Stimulated activated CD4-positive, alpha-beta T cell treated with anti-CD3 and anti-CD28 coated beads, Interleukin-2, amount 100 ng/mL, for 4 hours (primary cell): ENCODE data around the gene EPS8.

Source experiments
- DNase-seq: peaks from one replicate; pipeline ENCODE4 v3.0.0-alpha.2; 2020; ENCODE audit warnings: low read depth

Gene EPS8

DNA sequence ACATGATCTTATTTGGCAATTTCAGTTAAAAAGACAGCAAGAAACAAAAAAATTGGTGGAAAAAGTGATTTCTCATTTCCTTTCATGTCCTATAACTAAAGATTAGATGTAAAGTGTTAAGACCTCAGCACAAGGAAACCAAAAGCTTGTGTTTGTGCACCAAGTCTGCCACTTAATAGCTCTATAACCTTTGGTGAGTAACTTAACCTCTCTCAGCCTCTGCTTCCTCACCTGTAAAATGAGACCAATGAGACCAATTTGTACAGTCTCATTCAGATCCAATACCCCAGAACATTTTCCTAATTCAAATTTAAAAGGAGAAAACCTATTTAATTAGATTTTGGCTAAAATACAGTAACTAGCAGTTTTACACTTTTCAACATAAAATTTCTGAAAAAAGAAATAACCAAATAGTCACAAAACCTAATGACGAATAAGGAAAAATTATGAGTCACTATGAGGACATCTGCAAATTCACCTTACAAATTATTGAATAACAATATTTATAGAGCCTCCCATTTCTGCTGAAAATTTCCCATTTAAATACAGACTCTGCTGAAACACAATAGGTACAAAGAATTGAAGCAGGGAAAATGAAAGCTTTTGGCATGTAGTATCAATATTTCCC is 71.1 kb downstream of the EPS8 start:
- DNase-seq, result no peak

DNA sequence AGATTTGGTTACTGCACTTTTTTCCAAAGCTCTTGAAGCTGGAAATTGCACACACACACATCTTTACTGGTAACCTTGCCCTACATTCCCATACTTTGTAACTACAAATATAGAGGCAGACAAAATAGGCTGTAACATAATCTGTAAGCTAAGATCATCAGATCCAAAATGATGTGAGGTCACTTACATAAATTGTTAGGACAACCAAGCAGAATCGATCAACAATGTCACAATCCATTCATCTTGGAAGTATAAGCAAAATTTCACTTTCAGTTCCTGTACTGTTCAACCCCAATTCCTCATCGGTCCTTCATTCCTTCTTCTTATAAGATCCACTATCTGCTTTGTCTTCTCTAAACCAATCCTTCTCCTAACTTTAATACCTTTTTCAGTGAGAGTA is 72.6 kb downstream of the EPS8 start:
- no peak for DNase-seq

- no peak for DNase-seq
Measured at GRCh38 chr12:15714256-15714655, 74.9 kb downstream of the EPS8 start.

- DNase-seq, result no peak
Measured at GRCh38 chr12:15712823-15713660, 76.1 kb downstream of the EPS8 start.

- no peak for DNase-seq
Measured at GRCh38 chr12:15712160-15712559, 77.0 kb downstream of the EPS8 start.

GRCh38 chr12:15710860-15711510 is 78.2 kb downstream of the EPS8 start:
- no peak for DNase-seq

DNA sequence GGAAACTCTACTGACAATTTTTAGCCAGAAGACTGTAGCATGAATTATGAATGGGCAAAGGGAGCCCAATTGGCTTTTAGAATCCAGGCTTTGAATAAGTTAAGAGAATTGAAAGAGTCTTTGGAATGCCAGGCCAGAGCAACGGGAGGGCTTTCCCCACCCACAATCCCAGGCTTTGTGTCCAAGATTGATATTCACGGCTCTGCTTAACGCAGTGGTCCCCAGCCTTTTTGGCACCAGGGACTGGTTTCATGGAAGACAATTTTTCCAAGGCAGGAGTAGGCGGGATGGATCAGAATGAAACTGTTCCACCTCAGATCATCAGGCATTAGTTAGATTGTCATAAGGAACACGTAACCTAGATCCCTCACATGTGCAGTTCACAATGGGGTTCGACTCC is 79.6 kb downstream of the EPS8 start:
- DNase-seq, result no peak

DNA sequence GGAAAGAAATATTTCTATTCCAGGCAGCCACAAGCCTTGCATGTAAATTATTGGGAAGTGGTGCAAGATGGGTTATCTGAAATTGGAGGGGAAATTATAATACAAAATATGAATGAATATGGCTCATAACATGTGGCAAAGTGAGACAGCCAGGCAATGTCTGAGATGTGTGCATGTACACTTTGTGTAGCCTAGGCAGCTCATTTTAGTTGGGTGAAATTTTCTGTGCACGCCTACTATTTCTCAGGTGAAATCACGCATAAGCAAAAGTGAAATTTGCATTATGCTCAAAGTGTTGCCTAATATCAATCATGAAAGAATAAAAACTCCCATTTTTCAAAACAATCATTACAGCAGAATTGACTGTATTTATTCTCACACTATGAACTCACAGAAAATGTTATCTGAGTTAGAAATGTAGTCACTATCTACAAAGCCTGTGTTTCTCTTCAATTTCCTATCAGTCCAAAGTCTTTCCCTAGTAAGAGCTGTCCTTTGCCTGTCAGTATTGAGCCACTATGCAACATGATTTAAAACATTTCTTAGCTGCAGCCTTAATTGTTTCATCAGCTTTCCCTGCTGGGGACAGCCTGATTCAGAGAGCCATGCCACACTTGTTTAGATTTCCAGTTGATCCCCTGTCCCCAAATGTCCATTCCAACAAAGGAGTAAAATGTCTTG is 80.7 kb downstream of the EPS8 start:
- no peak for DNase-seq

- no peak for DNase-seq
Measured at GRCh38 chr12:15707516-15708199, 81.5 kb downstream of the EPS8 start.

DNA sequence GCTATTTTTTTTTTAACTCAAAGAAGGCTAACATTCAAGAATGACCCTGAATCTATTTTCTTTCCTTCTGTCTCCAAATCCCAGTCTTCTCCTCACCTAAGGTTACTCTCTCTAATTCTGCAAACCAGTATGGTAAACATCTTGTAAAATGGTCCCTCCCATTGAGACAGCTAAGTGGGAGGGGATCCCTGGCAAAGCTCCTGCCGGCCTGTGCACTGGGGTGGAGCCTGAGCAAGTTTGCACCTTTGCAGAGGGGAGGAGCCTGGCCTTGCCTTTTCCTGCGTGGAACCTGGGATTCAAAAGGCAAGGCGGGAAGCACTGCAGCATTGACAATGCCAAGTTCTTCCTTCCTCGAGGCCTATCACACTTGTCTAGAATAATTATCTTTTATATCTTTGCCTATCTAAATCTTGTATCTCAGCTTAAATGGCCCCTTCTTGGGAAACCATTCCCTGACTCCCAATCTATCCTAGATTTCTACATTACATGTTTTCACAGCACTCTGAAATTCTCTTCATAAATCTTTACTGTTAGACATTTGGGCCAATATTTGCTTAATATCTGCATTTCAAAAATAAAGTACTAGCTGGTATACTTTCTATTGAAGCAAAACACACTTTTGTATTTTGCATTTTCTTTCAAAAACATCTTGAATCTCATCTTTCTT is 83.0 kb downstream of the EPS8 start:
- DNase-seq, result no peak

DNA sequence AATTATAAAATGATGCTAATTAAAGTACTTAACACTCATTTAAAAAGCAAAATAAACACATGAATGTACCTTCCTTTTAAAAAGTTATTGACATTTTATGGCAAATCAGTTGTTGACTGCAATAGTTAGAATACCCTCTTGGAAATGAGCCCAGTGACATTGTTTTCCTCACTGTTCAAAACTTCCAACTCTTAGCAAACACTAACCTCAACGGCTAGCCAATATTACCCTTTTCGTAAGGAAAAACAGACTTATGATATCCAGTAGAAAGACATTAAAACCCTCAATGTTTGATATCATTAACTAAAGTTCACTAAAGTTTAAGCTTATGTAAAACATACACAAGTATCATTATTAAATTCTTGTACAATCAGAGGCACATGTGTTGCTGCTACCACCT is 83.6 kb downstream of the EPS8 start:
- no peak for DNase-seq

DNA sequence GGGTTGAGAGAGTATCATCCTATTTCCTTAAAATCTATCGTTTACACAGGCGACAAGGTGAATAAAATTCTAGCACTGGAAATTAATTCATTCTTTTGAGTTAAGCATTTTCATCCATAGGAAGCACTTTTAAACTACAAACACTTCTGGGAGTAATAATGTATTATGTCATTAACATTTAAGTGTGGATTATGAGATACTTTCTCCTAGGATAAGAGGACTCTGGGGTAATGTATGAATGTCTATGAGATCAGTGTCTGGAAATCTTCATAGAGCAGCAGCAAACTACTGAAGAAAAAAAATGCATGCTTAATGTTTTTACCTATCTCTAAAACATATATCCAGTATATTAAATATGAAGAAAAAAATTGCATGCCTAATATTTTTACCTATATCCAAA is 86.9 kb downstream of the EPS8 start:
- no peak for DNase-seq

DNA sequence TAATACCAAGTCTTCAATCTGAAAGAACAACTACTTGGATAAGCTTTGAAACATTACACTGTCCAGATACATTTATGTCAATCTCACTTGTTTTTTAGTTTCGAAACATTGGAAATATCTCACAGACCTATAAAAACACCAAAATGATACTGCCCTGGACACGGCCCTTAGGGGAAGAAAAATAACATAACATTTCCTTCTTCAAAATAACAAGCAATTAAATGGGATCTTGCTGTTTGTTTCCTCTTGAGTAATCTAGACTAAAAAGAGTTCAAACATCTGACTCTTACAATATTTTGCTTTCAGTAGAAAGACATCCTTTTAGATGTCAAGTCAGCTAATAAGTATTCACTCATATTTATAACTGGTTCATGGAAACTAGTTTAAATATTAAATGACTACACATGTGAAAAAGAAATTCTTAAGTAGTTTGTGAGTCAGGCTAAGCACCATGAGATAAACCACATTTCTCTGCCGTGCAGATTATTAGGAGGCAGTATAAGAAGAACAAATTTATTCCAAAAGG is 87.5 kb downstream of the EPS8 start:
- no peak for DNase-seq

GRCh38 chr12:15701206-15701605 is 88.0 kb downstream of the EPS8 start:
- no peak for DNase-seq

DNA sequence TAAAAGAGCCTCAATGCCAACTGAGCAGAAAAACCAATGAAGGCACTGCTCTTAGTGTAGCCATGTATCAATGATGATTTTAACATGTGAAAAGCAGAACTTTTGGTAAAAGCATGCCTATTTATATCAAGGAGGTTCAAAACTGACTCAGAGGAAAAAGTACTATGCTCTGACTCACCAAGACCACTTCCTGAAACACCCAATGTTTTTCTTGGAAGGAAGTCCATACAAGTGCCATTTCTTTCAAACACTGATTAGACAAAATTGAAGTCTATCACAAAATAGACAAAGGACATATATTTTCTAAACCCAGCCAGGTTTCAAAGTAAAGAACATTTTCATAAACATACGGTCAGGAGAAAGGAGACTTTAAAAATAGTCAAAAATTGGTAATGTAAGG is 88.6 kb downstream of the EPS8 start:
- DNase-seq, result no peak

- no peak for DNase-seq
Measured at GRCh38 chr12:15699886-15700285, 89.3 kb downstream of the EPS8 start.

- DNase-seq, result no peak
Measured at GRCh38 chr12:15698377-15698871, 90.8 kb downstream of the EPS8 start.

- no peak for DNase-seq
Measured at GRCh38 chr12:15697201-15697600, 92.0 kb downstream of the EPS8 start.

DNA sequence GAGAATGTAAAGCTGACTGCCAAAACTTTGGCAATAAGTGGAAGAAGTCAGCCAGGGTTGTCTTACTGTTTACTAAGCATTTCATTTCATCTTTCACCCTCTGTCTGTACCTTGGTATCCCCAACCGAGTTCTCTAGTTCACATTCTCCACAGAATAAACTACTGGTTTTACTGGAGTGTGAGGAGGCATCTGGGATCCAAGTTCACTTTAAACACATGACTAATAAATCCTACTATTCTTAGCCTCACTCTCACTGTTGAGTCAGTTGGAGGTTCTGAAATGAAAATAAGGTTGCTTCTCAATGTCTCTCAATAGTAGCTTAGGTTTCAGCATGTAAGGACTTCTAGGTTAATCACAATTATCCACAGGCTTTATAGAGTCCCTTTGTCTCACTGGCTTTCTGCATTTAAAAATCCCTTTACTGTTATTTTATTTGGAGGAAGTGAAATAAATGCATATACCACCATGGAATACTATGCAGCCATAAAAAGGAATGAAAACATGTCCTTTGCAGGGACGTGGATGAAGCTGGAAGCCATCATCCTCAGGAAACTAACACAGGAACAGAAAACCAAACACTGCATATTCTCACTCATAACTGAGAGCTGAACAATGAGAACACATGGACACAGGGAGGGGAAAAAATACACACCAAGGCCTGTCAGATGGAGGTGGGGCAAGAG is 95.8 kb downstream of the EPS8 start:
- no peak for DNase-seq

DNA sequence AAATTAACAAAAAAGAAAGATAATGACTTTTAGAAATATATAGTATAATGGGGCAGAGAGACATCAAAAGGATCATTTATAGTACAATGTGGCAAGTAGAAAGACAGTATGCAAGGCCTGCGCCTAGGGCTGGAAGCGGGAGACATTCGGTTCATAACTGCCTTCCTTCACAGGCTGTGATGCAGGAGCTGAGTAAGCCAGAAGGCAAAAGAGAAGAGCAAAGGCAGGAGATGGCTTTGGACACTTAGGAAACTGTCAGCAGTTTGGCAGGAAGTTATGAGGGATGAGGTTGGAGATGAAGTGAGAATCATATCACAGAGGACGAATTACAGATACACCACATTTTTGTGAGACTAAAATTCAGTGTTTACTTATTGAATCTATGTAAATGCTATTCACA is 97.8 kb downstream of the EPS8 start:
- DNase-seq, result no peak

GRCh38 chr12:15690320-15690719 is 98.9 kb downstream of the EPS8 start:
- DNase-seq, result no peak
